WTC11 (cell line): ENCODE results near the gene SALL1. TPM values are rescaled to one million over a fixed set of nuclear protein-coding genes. Genes with fewer than 3 reads are reported as not detected.

Source experiments
- ATAC-seq: fragments of 200-7000 bp; cut with Tn5 transposase; 2 replicates; pipeline ENCODE4 v1.10.0; 2021; ENCODE audit warnings: mild to moderate bottlenecking, moderate library complexity
- CTCF ChIA-PET: fragments of 300-600 bp; sonication (Branson Sonifier 250); formaldehyde crosslinking; loops from one replicate; lab custom pipeline; 2021; ENCODE audit warnings: antibody characterized with exemption; lab: Charles Lee
- POLR2A ChIA-PET: fragments of 350-600 bp; sonication (Branson Sonifier 250); formaldehyde crosslinking; loops from one replicate; lab custom pipeline; 2021; ENCODE audit warnings: antibody characterized with exemption; lab: Charles Lee
- DNase-seq: peaks from one replicate; pipeline ENCODE4 v3.0.0; 2021; ENCODE audit warnings: low spot score
- H3K27ac Mint-ChIP-seq: 2 replicates; pipeline ENCODE4 v1.8.0; 2021; ENCODE audit warnings: mixed read lengths
- H3K27me3 Mint-ChIP-seq: 2 replicates; pipeline ENCODE4 v1.8.0; 2021; ENCODE audit warnings: low read depth, mild to moderate bottlenecking, moderate library complexity, mixed read lengths
- H3K36me3 Mint-ChIP-seq: 2 replicates; pipeline ENCODE4 v1.8.0; 2021; ENCODE audit warnings: mixed read lengths
- H3K4me1 Mint-ChIP-seq: 2 replicates; pipeline ENCODE4 v1.8.0; 2022; ENCODE audit warnings: mixed read lengths
- H3K4me3 Mint-ChIP-seq: 2 replicates; pipeline ENCODE4 v1.8.0; 2021; ENCODE audit warnings: mild to moderate bottlenecking, moderate library complexity, mixed read lengths
- H3K9me3 Mint-ChIP-seq: 2 replicates; pipeline ENCODE4 v1.8.0; 2021; ENCODE audit warnings: mixed read lengths
- ARID4B ChIP-seq: sonication (generic); formaldehyde crosslinking; IDR thresholded peaks from 2 replicates; pipeline ENCODE4 v1.8.0; 2023; ENCODE audit warnings: missing genetic modification reagents, mild to moderate bottlenecking, borderline replicate concordance
- E2F4 ChIP-seq: sonication (generic); formaldehyde crosslinking; IDR thresholded peaks from 2 replicates; pipeline ENCODE4 v1.8.1; 2022; ENCODE audit warnings: low read depth, mild to moderate bottlenecking, moderate library complexity, missing genetic modification reagents, borderline replicate concordance
- ESRRA ChIP-seq: sonication (generic); formaldehyde crosslinking; IDR thresholded peaks from 2 replicates; pipeline ENCODE4 v1.8.1; 2022; ENCODE audit warnings: mild to moderate bottlenecking, missing genetic modification reagents, borderline replicate concordance
- FOXJ3 ChIP-seq: sonication (generic); formaldehyde crosslinking; IDR thresholded peaks from 2 replicates; pipeline ENCODE4 v1.9.0; 2021; ENCODE audit warnings: missing genetic modification reagents, mild to moderate bottlenecking, borderline replicate concordance
- JUN ChIP-seq: sonication (generic); formaldehyde crosslinking; IDR thresholded peaks from 2 replicates; pipeline ENCODE4 v1.8.0; 2023; ENCODE audit warnings: mild to moderate bottlenecking, missing genetic modification reagents
- MAX ChIP-seq: sonication (generic); formaldehyde crosslinking; IDR thresholded peaks from 2 replicates; pipeline ENCODE4 v1.8.0; 2022; ENCODE audit warnings: mild to moderate bottlenecking, missing genetic modification reagents
- MLX ChIP-seq: sonication (generic); formaldehyde crosslinking; IDR thresholded peaks from 2 replicates; pipeline ENCODE4 v1.8.1; 2023; ENCODE audit warnings: mild to moderate bottlenecking, missing genetic modification reagents, moderate library complexity
- MYBL2 ChIP-seq: sonication (generic); formaldehyde crosslinking; IDR thresholded peaks from 2 replicates; pipeline ENCODE4 v1.8.1; 2023; ENCODE audit warnings: mild to moderate bottlenecking, moderate library complexity, missing genetic modification reagents
- NFYB ChIP-seq: sonication (generic); formaldehyde crosslinking; conservative IDR thresholded peaks from 2 replicates; pipeline ENCODE4 v1.8.0; 2022; ENCODE audit warnings: low read depth, missing genetic modification reagents
- NR1H2 ChIP-seq: sonication (generic); formaldehyde crosslinking; IDR thresholded peaks from 2 replicates; pipeline ENCODE4 v1.9.0; 2021; ENCODE audit warnings: mild to moderate bottlenecking, moderate library complexity, missing genetic modification reagents
- RELA ChIP-seq: sonication (generic); formaldehyde crosslinking; IDR thresholded peaks from 2 replicates; pipeline ENCODE4 v1.8.1; 2022; ENCODE audit warnings: missing genetic modification reagents, mild to moderate bottlenecking, borderline replicate concordance
- SMAD3 ChIP-seq: sonication (generic); formaldehyde crosslinking; IDR thresholded peaks from 2 replicates; pipeline ENCODE4 v1.8.0; 2022; ENCODE audit warnings: missing genetic modification reagents, mild to moderate bottlenecking, borderline replicate concordance
- SP1 ChIP-seq: sonication (generic); formaldehyde crosslinking; conservative IDR thresholded peaks from 2 replicates; pipeline ENCODE4 v1.8.1; 2022; ENCODE audit warnings: missing genetic modification reagents
- STAT6 ChIP-seq: sonication (generic); formaldehyde crosslinking; conservative IDR thresholded peaks from 2 replicates; pipeline ENCODE4 v1.8.1; 2023; ENCODE audit warnings: mild to moderate bottlenecking, low read depth, missing genetic modification reagents, moderate library complexity
- TCF7 ChIP-seq: sonication (generic); formaldehyde crosslinking; IDR thresholded peaks from 2 replicates; pipeline ENCODE4 v1.8.0; 2022; ENCODE audit warnings: mild to moderate bottlenecking, low read depth, missing genetic modification reagents, moderate library complexity
- TEAD4 ChIP-seq: sonication (generic); formaldehyde crosslinking; IDR thresholded peaks from 2 replicates; pipeline ENCODE4 v1.8.0; 2022; ENCODE audit warnings: mild to moderate bottlenecking, missing genetic modification reagents
- ZBTB21 ChIP-seq: sonication (generic); formaldehyde crosslinking; IDR thresholded peaks from 2 replicates; pipeline ENCODE4 v1.8.1; 2023; ENCODE audit warnings: mild to moderate bottlenecking, missing genetic modification reagents, borderline replicate concordance
- ZNF138 ChIP-seq: sonication (generic); formaldehyde crosslinking; conservative IDR thresholded peaks from 2 replicates; pipeline ENCODE4 v1.8.1; 2022; ENCODE audit warnings: mild to moderate bottlenecking, moderate library complexity, missing genetic modification reagents
- ZNF263 ChIP-seq: sonication (generic); formaldehyde crosslinking; IDR thresholded peaks from 2 replicates; pipeline ENCODE4 v1.8.1; 2022; ENCODE audit warnings: low read depth, mild to moderate bottlenecking, moderate library complexity, missing genetic modification reagents
- ZNF317 ChIP-seq: sonication (generic); formaldehyde crosslinking; IDR thresholded peaks from 2 replicates; pipeline ENCODE4 v1.8.1; 2023; ENCODE audit warnings: low read depth, mild to moderate bottlenecking, moderate library complexity, missing genetic modification reagents, borderline replicate concordance
- total RNA-seq: library from RNA; stranded (reverse); gene quantifications from 3 replicates; pipeline ENCODE4 v1.2.3, GENCODE V29; 2021

SALL1 gene
- total RNA-seq, 1 experiment from 2014 or later = 63.9 TPM

- DNase-seq (no peak), ATAC-seq (no peak)
- Mint-ChIP-seq H3K27me3 (peaks cover 3% of the 10 kb centered on the region), H3K27ac (no peak overlapping the region), H3K9me3 (peaks cover 17% of the 10 kb centered on the region), H3K4me1 (peaks cover 19% of the 10 kb centered on the region), H3K4me3 (no peak overlapping the region), H3K36me3 (no peaks in the 10 kb centered on the region)
- TF ChIP-seq ZBTB21 (CRISPR knock-in tag) (no peak), MLX (CRISPR knock-in tag) (no peak)
- ChIA-PET CTCF (interaction anchor here (0.5 to 1.2 kb wide), 2 partner anchors 13 to 101 kb away, joined by 3 to 4 read pairs; no protein-coding TSS in a partner anchor), POLR2A (no interaction called here)
These were observed 53.3 kb downstream of the SALL1 start for GRCh38 chr16:51097729-51098128.

GRCh38 chr16:51095890-51096626, 55.0 kb downstream of the SALL1 start:
- DNase-seq (no peak), ATAC-seq (no peak)
- TF ChIP-seq TEAD4 (CRISPR knock-in tag) = no peak
- no peak for TF ChIP-seq SP1
- TF ChIP-seq FOXJ3 (CRISPR knock-in tag) = no peak
- no peak for TF ChIP-seq ZNF263 (CRISPR knock-in tag)
- no peak for TF ChIP-seq ESRRA
- no peak for TF ChIP-seq ZNF317 (CRISPR knock-in tag)
- TF ChIP-seq E2F4 (CRISPR knock-in tag) = no peak
- no peak for TF ChIP-seq ZNF138 (CRISPR knock-in tag)
- TF ChIP-seq RELA (CRISPR knock-in tag) = no peak
- ChIA-PET CTCF (interaction anchor here (0.6 kb wide), 1 partner anchor 116 kb away, joined by 3 read pairs; no protein-coding TSS in a partner anchor), POLR2A (interaction anchor here (0.6 to 1.6 kb wide), 3 partner anchors 11 to 36 kb away, joined by 3 read pairs; no protein-coding TSS in a partner anchor)
- peaks cover 16% of the 10 kb centered on the region for H3K4me1 Mint-ChIP-seq
- peaks cover 17% of the 10 kb centered on the region for H3K9me3 Mint-ChIP-seq
- H3K36me3 Mint-ChIP-seq = no peaks in the 10 kb centered on the region
- no peak overlapping the region for H3K4me3 Mint-ChIP-seq
- no peak overlapping the region for H3K27ac Mint-ChIP-seq
- peaks cover 6% of the 10 kb centered on the region for H3K27me3 Mint-ChIP-seq

- H3K9me3 Mint-ChIP-seq = peaks cover 17% of the 10 kb centered on the region
- ATAC-seq (peak; percentile 30; the same call in 1 of the 2 replicates), DNase-seq (no peak)
- no peaks in the 10 kb centered on the region for H3K36me3 Mint-ChIP-seq
- H3K4me3 Mint-ChIP-seq = no peak overlapping the region
- ChIA-PET POLR2A (interaction anchor here (1.5 to 1.6 kb wide), 2 partner anchors 11 to 16 kb away, joined by 3 read pairs; no protein-coding TSS in a partner anchor), CTCF (no interaction called here)
- H3K27me3 Mint-ChIP-seq = peaks cover 6% of the 10 kb centered on the region
- H3K27ac Mint-ChIP-seq = no peak overlapping the region
- H3K4me1 Mint-ChIP-seq = peaks cover 16% of the 10 kb centered on the region
- TF ChIP-seq NFYB (CRISPR knock-in tag) (no peak), STAT6 (CRISPR knock-in tag) (no peak), MAX (CRISPR knock-in tag) (no peak), JUN (CRISPR knock-in tag) (no peak), NR1H2 (CRISPR knock-in tag) (no peak), ARID4B (CRISPR knock-in tag) (no peak), SMAD3 (CRISPR knock-in tag) (no peak), MYBL2 (no peak), TCF7 (no peak)
These were observed 55.8 kb downstream of the SALL1 start for GRCh38 chr16:51095084-51095881.
